H1 (cell line): Measurements from ENCODE around the gene LRRC4C. TPM values are rescaled to one million over a fixed set of nuclear protein-coding genes. Genes with fewer than 3 reads are reported as not detected.

ENCODE experiments used
- CTCF ChIA-PET: fragments of 300-600 bp; sonication (Branson Sonifier 250); formaldehyde crosslinking; loops from one replicate; lab custom pipeline; 2021; ENCODE audit not compliant: partially characterized antibody; lab: Charles Lee
- POLR2A ChIA-PET: fragments of 300-600 bp; sonication (Branson Sonifier 250); formaldehyde crosslinking; loops from one replicate; lab custom pipeline; 2021; ENCODE audit warnings: inconsistent platforms; ENCODE audit not compliant: partially characterized antibody; lab: Charles Lee
- DNase-seq, 2 experiments: peaks; one replicate each; pipeline versions ENCODE4 v3.0.0 to v3.0.0-alpha.2; 2010 to 2022; ENCODE audit warnings: low spot score in 2 of 2, low read depth in 1 of 2, mixed read lengths in 1 of 2
- FAIRE-seq: peaks from 2 replicates; lab custom pipeline; 2011; peaks lifted over from hg19 to GRCh38; lab: Jason Lieb, UNC
- H2AFZ ChIP-seq: 2 replicates; pipeline ENCODE4 v1.8.1; 2012; ENCODE audit warnings: low read length, inconsistent platforms
- H2AK5ac ChIP-seq: 2 replicates; pipeline ENCODE4 v1.6.1; 2013; ENCODE audit warnings: low read depth, low read length
- H2BK120ac ChIP-seq: replicated peaks from 2 replicates; pipeline ENCODE3; 2013; ENCODE audit warnings: low read depth, low read length, inconsistent platforms
- H2BK12ac ChIP-seq: 2 replicates; pipeline ENCODE4 v1.6.1; 2013; ENCODE audit warnings: low read depth, low read length
- H2BK15ac ChIP-seq: 2 replicates; pipeline ENCODE4 v1.6.1; 2013; ENCODE audit warnings: low read length
- H2BK20ac ChIP-seq: 2 replicates; pipeline ENCODE4 v1.6.1; 2013; ENCODE audit warnings: low read length
- H2BK5ac ChIP-seq: 2 replicates; pipeline ENCODE4 v1.6.1; 2013; ENCODE audit warnings: low read depth, low read length
- H3K14ac ChIP-seq: 2 replicates; pipeline ENCODE4 v1.6.1; 2013; ENCODE audit warnings: inconsistent platforms; ENCODE audit not compliant: insufficient read length
- H3K18ac ChIP-seq: 2 replicates; pipeline ENCODE4 v1.6.1; 2013; ENCODE audit warnings: low read length; ENCODE audit errors: extremely low read depth
- H3K23ac ChIP-seq: 2 replicates; pipeline ENCODE4 v1.6.1; 2013; ENCODE audit warnings: inconsistent platforms; ENCODE audit not compliant: insufficient read length
- H3K23me2 ChIP-seq: 2 replicates; pipeline ENCODE4 v1.6.1; 2013; ENCODE audit warnings: low read depth, low read length
- H3K27ac ChIP-seq: 2 replicates; pipeline ENCODE4 v1.6.1; 2011; ENCODE audit warnings: low read depth, low read length, inconsistent platforms
- H3K27me3 ChIP-seq, 4 experiments: replicated peaks in 1 of 4; 1 replicate in 1 of 4; 2 replicates in 3 of 4; pipeline versions ENCODE4 v1.6.1 to v1.8.1; 2011 to 2013; ENCODE audit warnings: low read length in 3 of 4, mild to moderate bottlenecking in 3 of 4, inconsistent platforms in 2 of 4, mixed read lengths in 2 of 4, moderate library complexity in 1 of 4; ENCODE audit not compliant: control insufficient read depth in 3 of 4, insufficient read depth in 3 of 4; ENCODE audit errors: extremely low read depth in 1 of 4
- H3K36me3 ChIP-seq, 4 experiments: 2 replicates each; pipeline versions ENCODE4 v1.6.1 to v1.8.1; 2011 to 2013; ENCODE audit warnings: mild to moderate bottlenecking in 4 of 4, low read length in 3 of 4, moderate library complexity in 2 of 4, control low read depth in 1 of 4, inconsistent platforms in 1 of 4; ENCODE audit not compliant: insufficient read depth in 4 of 4, control insufficient read depth in 2 of 4
- H3K4ac ChIP-seq: replicated peaks from 2 replicates; pipeline ENCODE3; 2013; ENCODE audit warnings: low read length, low read depth, mixed read lengths, inconsistent platforms; ENCODE audit not compliant: insufficient read length
- H3K4me1 ChIP-seq, 4 experiments: replicated peaks in 1 of 4; 1 replicate in 1 of 4; 2 replicates in 3 of 4; pipeline versions ENCODE4 v1.6.1 to v1.8.1; 2011 to 2013; ENCODE audit warnings: low read length in 3 of 4, inconsistent platforms in 2 of 4, mixed read lengths in 1 of 4; ENCODE audit not compliant: insufficient read depth in 4 of 4, control insufficient read depth in 3 of 4
- H3K4me2 ChIP-seq, 2 experiments: 2 replicates each; pipeline versions ENCODE4 v1.6.1 to v1.8.1; 2011 to 2013; ENCODE audit warnings: low read depth in 2 of 2, low read length in 2 of 2, control low read depth in 1 of 2, inconsistent platforms in 1 of 2, mild to moderate bottlenecking in 1 of 2; ENCODE audit not compliant: insufficient read depth in 1 of 2
- H3K4me3 ChIP-seq, 4 experiments: fragments of 200-600, 300-600 bp in 1 of 4; sonication (generic), shearing (Covaris generic), sonication (Bioruptor Twin) in 1 of 4; 2 replicates each; pipeline versions ENCODE4 v1.5.1 to v1.8.1; 2011 to 2016; ENCODE audit warnings: low read length in 4 of 4, low read depth in 3 of 4, control low read depth in 2 of 4, inconsistent platforms in 2 of 4, mild to moderate bottlenecking in 2 of 4, mixed read lengths in 1 of 4, moderate library complexity in 1 of 4; ENCODE audit not compliant: insufficient read depth in 2 of 4; ENCODE audit errors: extremely low read depth in 1 of 4
- H3K56ac ChIP-seq: replicated peaks from 2 replicates; pipeline ENCODE3; 2013; ENCODE audit warnings: low read depth, mild to moderate bottlenecking, mixed read lengths, low read length, inconsistent platforms; ENCODE audit not compliant: insufficient read length
- H3K79me1 ChIP-seq: 2 replicates; pipeline ENCODE4 v1.6.1; 2013; ENCODE audit warnings: low read depth, low read length, control low read depth
- H3K79me2 ChIP-seq, 2 experiments: 2 replicates each; pipeline versions ENCODE4 v1.6.1 to v1.8.1; 2012 to 2013; ENCODE audit warnings: low read length in 2 of 2, mild to moderate bottlenecking in 2 of 2, inconsistent platforms in 1 of 2; ENCODE audit not compliant: insufficient read depth in 2 of 2, control insufficient read depth in 1 of 2
- H3K9ac ChIP-seq, 4 experiments: replicated peaks in 1 of 4; 1 replicate in 1 of 4; 2 replicates in 3 of 4; pipeline versions ENCODE4 v1.6.1 to v1.8.1; 2011 to 2013; ENCODE audit warnings: low read depth in 3 of 4, low read length in 3 of 4, control low read depth in 2 of 4, mild to moderate bottlenecking in 2 of 4, moderate library complexity in 2 of 4, inconsistent platforms in 1 of 4; ENCODE audit errors: extremely low read depth in 1 of 4
- H3K9me3 ChIP-seq, 2 experiments: 2 replicates each; pipeline versions ENCODE4 v1.6.1 to v1.8.1; 2012 to 2013; ENCODE audit warnings: mild to moderate bottlenecking in 2 of 2, moderate library complexity in 2 of 2, control low read depth in 1 of 2, inconsistent platforms in 1 of 2, low read depth in 1 of 2, low read length in 1 of 2, mixed read lengths in 1 of 2; ENCODE audit not compliant: insufficient read depth in 2 of 2
- H4K20me1 ChIP-seq, 2 experiments: replicated peaks in 1 of 2; 2 replicates each; pipeline versions ENCODE3 to v1.8.1; 2011 to 2013; ENCODE audit warnings: inconsistent platforms in 2 of 2, low read length in 2 of 2, mild to moderate bottlenecking in 1 of 2; ENCODE audit not compliant: insufficient read depth in 2 of 2, control insufficient read depth in 1 of 2
- H4K5ac ChIP-seq: 2 replicates; pipeline ENCODE4 v1.6.1; 2013; ENCODE audit warnings: low read length, low read depth, mixed read lengths, inconsistent platforms; ENCODE audit not compliant: insufficient read length
- H4K8ac ChIP-seq: 2 replicates; pipeline ENCODE4 v1.8.0; 2013; ENCODE audit warnings: mild to moderate bottlenecking, moderate library complexity, low read length, inconsistent platforms; ENCODE audit not compliant: insufficient read depth; ENCODE audit errors: extremely low read depth
- H4K91ac ChIP-seq: replicated peaks from 2 replicates; pipeline ENCODE3; 2013; ENCODE audit warnings: low read length, mixed read lengths, inconsistent platforms; ENCODE audit not compliant: insufficient read length
- BRCA1 ChIP-seq: IDR thresholded peaks from 2 replicates; pipeline ENCODE4 v1.6.1; 2012; ENCODE audit warnings: low read depth, low read length, improper control_type of control experiment
- CEBPB ChIP-seq: IDR thresholded peaks from 2 replicates; pipeline ENCODE4 v1.6.1; 2012; ENCODE audit warnings: low read depth, low read length
- CREB1 ChIP-seq: IDR thresholded peaks from 2 replicates; pipeline ENCODE4 v1.6.1; 2012; ENCODE audit warnings: inconsistent platforms
- EZH2 ChIP-seq: fragments of 200-600 bp; sonication (generic); IDR thresholded peaks from 2 replicates; pipeline ENCODE4 v1.7.1; 2012; ENCODE audit warnings: low read depth, mild to moderate bottlenecking, moderate library complexity, low read length, inconsistent platforms; ENCODE audit not compliant: severe bottlenecking
- KDM4A ChIP-seq: IDR thresholded peaks from one replicate; pipeline ENCODE4 v1.7.1; 2012; ENCODE audit warnings: low read depth, mild to moderate bottlenecking, moderate library complexity, low read length, inconsistent platforms; ENCODE audit not compliant: severe bottlenecking
- KDM5A ChIP-seq: fragments of 200-600 bp; IDR thresholded peaks from 2 replicates; pipeline ENCODE4 v1.7.1; 2012; ENCODE audit warnings: mild to moderate bottlenecking, low read length, inconsistent platforms, mixed read lengths
- PHF8 ChIP-seq: fragments of 200-600 bp; sonication (generic); conservative IDR thresholded peaks from 2 replicates; pipeline ENCODE4 v1.7.1; 2012; ENCODE audit warnings: low read depth, mild to moderate bottlenecking, inconsistent platforms, low read length, moderate library complexity
- POLR2AphosphoS5 ChIP-seq: IDR thresholded peaks from 2 replicates; pipeline ENCODE4 v1.6.1; 2011; ENCODE audit warnings: low read depth, low read length
- RBBP5 ChIP-seq: IDR thresholded peaks from 2 replicates; pipeline ENCODE4 v1.7.1; 2012; ENCODE audit warnings: low read depth, mild to moderate bottlenecking, inconsistent platforms, low read length, moderate library complexity, borderline replicate concordance
- RFX5 ChIP-seq: IDR thresholded peaks from 2 replicates; pipeline ENCODE4 v1.6.1; 2011; ENCODE audit warnings: low read depth, low read length, improper control_type of control experiment, borderline replicate concordance
- SP1 ChIP-seq: IDR thresholded peaks from 2 replicates; pipeline ENCODE4 v1.6.1; 2011; ENCODE audit warnings: low read depth, low read length
- SP2 ChIP-seq: IDR thresholded peaks from 2 replicates; pipeline ENCODE4 v1.6.1; 2012; ENCODE audit warnings: mild to moderate bottlenecking, low read length, inconsistent platforms
- SP4 ChIP-seq: IDR thresholded peaks from 2 replicates; pipeline ENCODE4 v1.6.1; 2012; ENCODE audit warnings: low read length, inconsistent platforms
- SRF ChIP-seq: IDR thresholded peaks from 2 replicates; pipeline ENCODE4 v1.6.1; 2011; ENCODE audit warnings: mild to moderate bottlenecking, low read depth, low read length, moderate library complexity
- TAF1 ChIP-seq: IDR thresholded peaks from 2 replicates; pipeline ENCODE4 v1.6.1; 2011; ENCODE audit warnings: mild to moderate bottlenecking, low read depth, low read length
- TAF7 ChIP-seq: optimal IDR thresholded peaks from 2 replicates; pipeline ENCODE3; 2011; ENCODE audit warnings: low read depth, mild to moderate bottlenecking, inconsistent platforms, low read length, moderate library complexity, borderline replicate concordance
- ZNF274 ChIP-seq: IDR thresholded peaks from 2 replicates; pipeline ENCODE4 v1.7.0; 2012; ENCODE audit warnings: low read length, borderline replicate concordance; ENCODE audit errors: extremely low read depth
- WGBS, 2 experiments: shearing (Covaris generic) in 1 of 2; methylation state at CpG; one replicate each; pipeline versions ENCODE4 v1.1.6 to v1.1.7; 2013 to 2015; ENCODE audit warnings: low lambda C conversion rate in 2 of 2, mixed read lengths in 2 of 2, inconsistent platforms in 1 of 2, low coverage in 1 of 2, missing lambda C conversion rate in 1 of 2; ENCODE audit not compliant: insufficient replicate concordance in 2 of 2, insufficient coverage in 1 of 2, insufficient read length in 1 of 2; ENCODE audit errors: extremely low coverage in 1 of 2, missing lambda C conversion rate in 1 of 2; 5-methylcytosine and 5-hydroxymethylcytosine counted together
- polyA plus RNA-seq, 7 experiments: library from polyadenylated mRNA; depleted of rRNA in 3 of 7; stranded (reverse) in 5 of 7; unstranded in 2 of 7; fragments of >200 nt in 5 of 7; fragments of 200-250 nt in 2 of 7; gene quantifications; 1 replicate in 5 of 7; 2 replicates in 1 of 7; 4 replicates in 1 of 7; pipeline versions ENCODE4 v1.2.1 to v1.2.3, GENCODE V29; 2011 to 2013; ENCODE audit warnings: missing spikeins in 2 of 7, mixed read lengths in 2 of 7
- total RNA-seq: library from RNA; stranded (reverse); fragmentation: NEBNext Ultra II Directional; extraction: Animal tissue kit (Norgen Biotek cat#: 25700); gene quantifications from 2 replicates; pipeline ENCODE4 v1.2.1, GENCODE V29; 2021

Gene LRRC4C
- total and polyA plus RNA-seq, 2 of the 8 experiments (the other 6 are each of a cell fraction or from before 2014, with no cell fraction given): 0.23 to 2.2 TPM

- H2BK120ac ChIP-seq: no peak overlapping the region
- 75% methylated on average over 6 of the region's 6 CpGs; no CpG with 5 or more reads in 1 of the 2 experiments for WGBS, 2 experiments
- FAIRE-seq (no peak), DNase-seq (no peak)
- no peak overlapping the region for H2BK12ac ChIP-seq
- H3K4me3 ChIP-seq: no peak overlapping the region
- H4K91ac ChIP-seq: no peak overlapping the region
- H3K56ac ChIP-seq: no peak overlapping the region
- no peak overlapping the region for H3K4me2 ChIP-seq
- H3K4me1 ChIP-seq: no peaks in the 10 kb centered on the region
- H3K36me3 ChIP-seq: no peaks in the 10 kb centered on the region
- CTCF ChIA-PET: no interaction called here
- no peak overlapping the region for H3K27ac ChIP-seq
- H2AFZ ChIP-seq: peak overlapping the region; percentile 91; the same call in 1 of the 2 replicates
- H3K4ac ChIP-seq: no peak overlapping the region
- POLR2A ChIA-PET: no interaction called here
- no peak overlapping the region for H3K9ac ChIP-seq
- no peaks in the 10 kb centered on the region for H3K79me1 ChIP-seq
- no peak overlapping the region for H3K14ac ChIP-seq
- no peak overlapping the region for H2AK5ac ChIP-seq
- no peak overlapping the region for H3K23ac ChIP-seq
- no peak overlapping the region for H2BK15ac ChIP-seq
- H3K79me2 ChIP-seq: no peaks in the 10 kb centered on the region
- H3K23me2 ChIP-seq: no peaks in the 10 kb centered on the region
- H4K5ac ChIP-seq: no peak overlapping the region
- H4K8ac ChIP-seq: no peak overlapping the region
- no peak overlapping the region for H2BK20ac ChIP-seq
- H4K20me1 ChIP-seq: no peaks in the 10 kb centered on the region
- H3K27me3 ChIP-seq: no peaks in the 10 kb centered on the region
- H3K9me3 ChIP-seq: no peaks in the 10 kb centered on the region
- no peak for TF ChIP-seq KDM4A
- no peak for TF ChIP-seq SP4
- TF ChIP-seq CREB1: no peak
- no peak for TF ChIP-seq CEBPB
- no peak for TF ChIP-seq PHF8
- no peak for TF ChIP-seq TAF1
- no peak for TF ChIP-seq TAF7
- no peak for TF ChIP-seq SP1
- no peak for TF ChIP-seq SP2
- TF ChIP-seq BRCA1: no peak
- TF ChIP-seq POLR2AphosphoS5: no peak
- no peak for TF ChIP-seq SRF
- no peak for TF ChIP-seq EZH2
- no peak for TF ChIP-seq KDM5A
- no peak for TF ChIP-seq ZNF274
- no peak for TF ChIP-seq RBBP5
- no peak for TF ChIP-seq RFX5
- no peak overlapping the region for H3K18ac ChIP-seq
- H2BK5ac ChIP-seq: no peak overlapping the region
These were observed 1120.7 kb downstream of the LRRC4C start for GRCh38 chr11:40338739-40339138.
